Heart right ventricle (tissue), 16 donors: ENCODE measurements around the gene PRUNE1. TPM values are rescaled to one million over a fixed set of nuclear protein-coding genes. Genes with fewer than 3 reads are reported as not detected.

ENCODE experiments used
- ATAC-seq, 8 donors: fragments of 200-7000 bp; cut with Tn5 transposase; one replicate each; pipeline ENCODE4 v1.9.1; 2020; ENCODE audit warnings: mild to moderate bottlenecking in 8 of 8, moderate library complexity in 8 of 8, moderate number of reproducible peaks in 1 of 8
- DNase-seq, 2 donors: peaks; one replicate each; pipeline ENCODE4 v3.0.0-alpha.2; 2020
- H3K27ac ChIP-seq, 10 donors: fragments of 200-600 bp; sonication (generic) in 2 of 10; one replicate each; pipeline versions ENCODE4 v1.5.0 to v1.8.0; 2020 to 2022; ENCODE audit warnings: mild to moderate bottlenecking in 3 of 10
- H3K27me3 ChIP-seq, 7 donors: fragments of 200-600 bp; one replicate each; pipeline ENCODE4 v1.8.0; 2021 to 2022; ENCODE audit warnings: mild to moderate bottlenecking in 2 of 7
- H3K36me3 ChIP-seq, 9 donors: fragments of 200-600 bp; sonication (generic) in 1 of 9; one replicate each; pipeline versions ENCODE4 v1.5.0 to v1.8.0; 2020 to 2022; ENCODE audit warnings: mild to moderate bottlenecking in 2 of 9
- H3K4me1 ChIP-seq, 9 donors: fragments of 200-600 bp; sonication (generic) in 1 of 9; one replicate each; pipeline versions ENCODE4 v1.5.0 to v1.8.0; 2020 to 2022; ENCODE audit warnings: mild to moderate bottlenecking in 4 of 9
- H3K4me3 ChIP-seq, 10 donors: fragments of 200-600 bp; sonication (generic) in 2 of 10; one replicate each; pipeline versions ENCODE4 v1.5.0 to v1.8.0; 2020 to 2022; ENCODE audit warnings: mild to moderate bottlenecking in 7 of 10, moderate library complexity in 2 of 10
- H3K9me3 ChIP-seq, 11 donors: fragments of 200-600 bp in 10 of 11; sonication (generic) in 2 of 11; one replicate each; pipeline versions ENCODE4 v1.5.0 to v1.8.0; 2013 to 2022; ENCODE audit warnings: mild to moderate bottlenecking in 2 of 11, control low read depth in 1 of 11, moderate library complexity in 1 of 11
- CTCF ChIP-seq, 9 donors: fragments of 200-600 bp; sonication (generic) in 2 of 9; IDR thresholded peaks; one replicate each; pipeline versions ENCODE4 v1.5.0 to v1.8.0; 2021 to 2022; ENCODE audit warnings: antibody characterized with exemption in 9 of 9, mild to moderate bottlenecking in 5 of 9, moderate library complexity in 1 of 9
- WGBS, 2 donors: extraction: QIAGEN DNeasy Blood & Tissue Kit; methylation state at CpG; one replicate each; pipeline ENCODE4 v1.1.7; 2013; ENCODE audit warnings: inconsistent platforms in 1 of 2; 5-methylcytosine and 5-hydroxymethylcytosine counted together
- intact Hi-C, 10 donors: fragments of 100-400 bp; cut with DNase I; formaldehyde crosslinking; loops; one replicate each; pipeline versions ENCODE4 v1.11.1 to v1.14.2; 2022
- polyA plus RNA-seq, 2 donors: library from polyadenylated mRNA; stranded (reverse); fragments of 200-250 nt; gene quantifications; one replicate each; pipeline ENCODE4 v1.2.3, GENCODE V29; 2013
- total RNA-seq, 10 donors: library from RNA; stranded (reverse); fragmentation: NEBNext Ultra II Directional in 3 of 10; extraction: Animal tissue kit (Norgen Biotek cat#: 25700) in 3 of 10; gene quantifications; one replicate each; pipeline versions ENCODE4 v1.2.1 to v1.2.4, GENCODE V29; 2021 to 2023
- donor health status: Arrhythmogenic right ventricular cardiomyopathy.
- donor health status: ischemic (EF 13 %, LVEDD 7.1; RV severe dilation, severe dysfunction).
- donor health status: healthy with polysubstance abuse.
- donor health status: DM: no; HTN: yes; CAD: no.
- donor health status: DM: no; HTN: no; CAD: no.
- donor health status: ischemic (EF 25% LVEDD 6.9; RV normal size, moderate dysfunction).
- donor health status: ischemic (EF 25% LVEDD 5.7; RV mildly dilated, moderate dysfunction).
- donor health status: healthy.
- donor health status: DM: yes; HTN: yes; CAD: no.
- donor health status: Ischemic cardiomyopathy.
- donor health status: ischemic (EF 35%, LVEDD 5.7; RV mildly dilated, moderate dysfunction).
- donor health status: nonischemic (EF 11% LVEDD 7.7; RV severe dilation, severe dysfunction).
- donor health status: DM: yes; HTN: yes; CAD: no.
- donor health status: PGD.
- donor health status: ischemic (EF 29% LVEDD 5.4; RV normal size, mild dysfunction).
- donor health status: nonischemic (EF 23%, LVEDD 6.1; RV moderate dilation, normal function).

PRUNE1 gene
- total and polyA plus RNA-seq, 12 donors, result 11.5 to 50.1 (median 43.9) TPM

DNA sequence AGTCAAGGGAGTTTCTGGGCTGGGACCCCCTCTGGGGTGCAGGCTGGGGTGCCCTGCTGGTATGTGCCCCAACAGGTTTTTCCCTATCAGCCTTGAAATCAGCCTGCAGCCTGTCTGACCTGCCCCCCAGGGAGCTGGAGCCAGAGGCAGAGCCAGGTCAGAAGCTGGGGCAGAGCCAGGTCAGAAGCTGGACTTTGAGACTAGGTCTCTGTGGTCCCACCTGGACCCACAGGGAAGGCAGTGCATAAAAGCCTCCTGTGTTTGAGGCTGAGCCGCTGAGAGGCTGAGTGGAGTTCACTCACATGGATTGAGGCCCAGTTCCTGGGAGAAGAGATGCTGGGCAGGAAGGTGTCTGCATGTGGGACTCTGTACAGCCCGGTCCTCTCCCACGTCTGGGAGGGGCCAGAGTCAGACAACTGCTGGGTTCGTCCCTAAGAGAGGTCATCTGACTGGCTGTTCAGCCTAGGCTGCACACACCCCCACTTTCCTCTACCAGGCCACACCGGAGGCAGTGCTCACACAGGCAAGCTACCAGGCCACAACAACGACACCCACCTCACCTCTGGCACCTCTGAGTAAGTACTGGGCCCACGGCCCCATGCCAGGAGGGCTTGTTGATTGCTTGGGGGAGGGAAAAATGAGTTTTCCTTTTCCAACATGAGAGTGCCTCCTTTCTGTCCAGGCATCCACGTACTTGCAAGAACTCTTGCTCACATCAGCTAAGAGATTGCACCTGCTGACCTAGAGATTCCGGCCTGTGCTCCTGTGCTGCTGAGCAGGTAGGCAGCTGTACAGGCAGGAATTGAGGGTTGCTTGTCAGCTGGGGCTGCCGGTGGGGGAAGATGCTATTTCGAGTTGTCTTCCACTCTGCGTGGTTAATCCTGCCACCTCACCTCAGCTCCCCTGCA, 26.2 kb upstream of the PRUNE1 start, which contains the start of gene ANXA9:
Gene ANXA9 (plus strand): TSS at position 488 of the 908 bp plus-strand sequence. CDS start 814 bp downstream, outside the sequence.
- intact Hi-C loops, result no loop called here
- 74 to 80% methylated on average over 12 of the region's 12 CpGs for WGBS, 2 donors
- no peak for TF ChIP-seq CTCF (IDR thresholded peaks at IDR 0.05)
- Histone ChIP-seq H3K4me1 (peaks cover 3 to 30% (median 10%) of the 10 kb centered on the region in 9 donors), H3K4me3 (no peak within 1 kb of the TSS), H3K36me3 (no peaks in the 10 kb centered on the region), H3K9me3 (no peaks in the 10 kb centered on the region), H3K27ac (no peak within 1 kb of the TSS), H3K27me3 (no peaks in the 10 kb centered on the region)
- peak in 2 of 8 donors; percentile 3 to 11 for ATAC-seq
- no peak for DNase-seq

- Histone ChIP-seq H3K27me3 (no peaks in the 10 kb centered on the region), H3K27ac (no peak overlapping the region), H3K9me3 (no peaks in the 10 kb centered on the region), H3K4me3 (no peak overlapping the region), H3K36me3 (no peaks in the 10 kb centered on the region), H3K4me1 (no peaks in the 10 kb centered on the region)
- no peak for DNase-seq
- 93 to 97% methylated on average over 2 of the region's 2 CpGs for WGBS, 2 donors
- TF ChIP-seq CTCF (IDR thresholded peaks at IDR 0.05), result no peak
- intact Hi-C loops, result no loop called here
- no peak for ATAC-seq
These were observed 22.9 kb upstream of the PRUNE1 start for GRCh38 chr1:150985179-150985825.

GRCh38 chr1:150987924-150988323, 20.3 kb upstream of the PRUNE1 start:
- H3K27me3 ChIP-seq, result no peaks in the 10 kb centered on the region
- no peak for ATAC-seq
- no peak for DNase-seq
- TF ChIP-seq CTCF (IDR thresholded peaks at IDR 0.05), result no peak
- H3K4me1 ChIP-seq, result no peaks in the 10 kb centered on the region
- intact Hi-C loops, result no loop called here
- no peak overlapping the region for H3K27ac ChIP-seq
- no peaks in the 10 kb centered on the region for H3K36me3 ChIP-seq
- WGBS, 2 donors, result 85 to 91% methylated on average over 7 of the region's 7 CpGs
- H3K9me3 ChIP-seq, result no peaks in the 10 kb centered on the region
- no peak overlapping the region for H3K4me3 ChIP-seq

DNA sequence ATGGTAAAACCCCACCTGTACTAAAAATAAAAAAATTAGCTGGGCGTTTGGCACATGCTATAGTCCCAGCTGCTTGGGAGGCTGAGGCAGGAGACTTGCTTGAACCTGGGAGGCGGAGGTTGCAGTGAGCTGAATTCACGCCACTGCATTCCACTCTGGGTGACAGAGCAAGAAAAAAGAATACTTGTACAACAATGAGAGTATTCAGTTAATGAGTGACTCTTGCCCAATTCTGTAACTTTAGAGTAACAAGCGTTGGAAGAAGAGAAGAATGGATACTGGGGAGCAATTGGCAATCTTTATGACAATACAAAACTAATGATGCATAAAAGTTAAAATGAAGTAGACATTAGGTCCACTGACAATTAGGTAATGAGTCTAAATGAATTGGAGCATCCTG, 15.6 kb upstream of the PRUNE1 start:
- ATAC-seq, result no peak
- Histone ChIP-seq H3K9me3 (no peaks in the 10 kb centered on the region), H3K36me3 (peaks cover 0 to 13% (median 10%) of the 10 kb centered on the region in 9 donors), H3K27ac (no peak overlapping the region), H3K27me3 (no peaks in the 10 kb centered on the region), H3K4me3 (no peak overlapping the region), H3K4me1 (peaks cover 0 to 21% (median 11%) of the 10 kb centered on the region in 9 donors)
- 66 to 80% methylated on average over 4 of the region's 4 CpGs for WGBS, 2 donors
- DNase-seq, result no peak
- TF ChIP-seq CTCF (IDR thresholded peaks at IDR 0.05), result no peak
- intact Hi-C loops, result no loop called here
